GM20431 (cell line): ENCODE data around the gene MFAP2.

ENCODE experiments used
- in situ Hi-C: fragments of 300-500 bp; cut with MseI, MboI; formaldehyde crosslinking; loops from one replicate; pipeline ENCODE4 v1.15.0; 2020; ENCODE audit warnings: low sequenced_read_pairs; ENCODE audit not compliant: unreplicated experiment

MFAP2 gene

GRCh38 chr1:17009706-17010105, 29.3 kb upstream of the MFAP2 start:
- in situ Hi-C loops, result no loop called here

GRCh38 chr1:17008208-17008855, 27.9 kb upstream of the MFAP2 start:
- in situ Hi-C loops, result no loop called here

GRCh38 chr1:17007121-17007520, 26.7 kb upstream of the MFAP2 start:
- in situ Hi-C loops, result no loop called here

- in situ Hi-C loops, result no loop called here
Observed at GRCh38 chr1:17005365-17005740, 24.9 kb upstream of the MFAP2 start.

- in situ Hi-C loops, result no loop called here
Observed at GRCh38 chr1:17004466-17005364, 24.3 kb upstream of the MFAP2 start.

GRCh38 chr1:17002524-17002902, 22.1 kb upstream of the MFAP2 start:
- in situ Hi-C loops, result no loop called here

- in situ Hi-C loops, result no loop called here
Observed at GRCh38 chr1:17001760-17002523, 21.5 kb upstream of the MFAP2 start.

- in situ Hi-C loops, result no loop called here
Observed at GRCh38 chr1:16999863-17000262, 19.4 kb upstream of the MFAP2 start.

- in situ Hi-C loops, result no loop called here
Observed at GRCh38 chr1:16998589-16998988, 18.2 kb upstream of the MFAP2 start.

- in situ Hi-C loops, result no loop called here
Observed at GRCh38 chr1:16996845-16997244, 16.4 kb upstream of the MFAP2 start.

- in situ Hi-C loops, result no loop called here
Observed at GRCh38 chr1:16993521-16994038, 13.2 kb upstream of the MFAP2 start.

GRCh38 chr1:16992675-16993074, 12.3 kb upstream of the MFAP2 start:
- in situ Hi-C loops, result no loop called here

- in situ Hi-C loops, result no loop called here
Observed at GRCh38 chr1:16992102-16992501, 11.7 kb upstream of the MFAP2 start.

GRCh38 chr1:16991571-16991970, 11.2 kb upstream of the MFAP2 start:
- in situ Hi-C loops, result no loop called here

GRCh38 chr1:16989676-16990391, 9.4 kb upstream of the MFAP2 start:
- in situ Hi-C loops, result no loop called here

- in situ Hi-C loops, result no loop called here
Observed at GRCh38 chr1:16988210-16988609, 7.8 kb upstream of the MFAP2 start.

- in situ Hi-C loops, result no loop called here
Observed at GRCh38 chr1:16986962-16987361, 6.5 kb upstream of the MFAP2 start.

GRCh38 chr1:16986560-16986959, 6.1 kb upstream of the MFAP2 start:
- in situ Hi-C loops, result no loop called here

GRCh38 chr1:16986113-16986512, 5.7 kb upstream of the MFAP2 start:
- in situ Hi-C loops, result no loop called here

GRCh38 chr1:16984717-16985116, 4.3 kb upstream of the MFAP2 start:
- in situ Hi-C loops, result no loop called here
